NOMO-1 (cell line): ENCODE data around the gene AMER2.
A peak's percentile ranks its signal among the peaks of the same experiment; 100 is the strongest.

ENCODE experiments used
- DNase-seq, 2 experiments: peaks; one replicate each; lab custom pipeline; 2025; ENCODE audit not compliant: unreplicated experiment in 2 of 2; lab: John Stamatoyannopoulos, UW

Gene AMER2

GRCh38 chr13:25153736-25154135 is 18.4 kb downstream of the AMER2 start:
- DNase-seq = no peak

GRCh38 chr13:25151626-25152195 is 20.4 kb downstream of the AMER2 start:
- DNase-seq = no peak

GRCh38 chr13:25149711-25150110 is 22.4 kb downstream of the AMER2 start:
- DNase-seq = no peak

- DNase-seq = no peak
Measured at GRCh38 chr13:25148402-25148771, 23.7 kb downstream of the AMER2 start.

GRCh38 chr13:25147638-25148401 is 24.3 kb downstream of the AMER2 start:
- no peak for DNase-seq

GRCh38 chr13:25143706-25144105 is 28.4 kb downstream of the AMER2 start:
- no peak for DNase-seq

- no peak for DNase-seq
Measured at GRCh38 chr13:25141042-25141441, 31.0 kb downstream of the AMER2 start.

GRCh38 chr13:25137788-25138115 is 34.3 kb downstream of the AMER2 start:
- no peak for DNase-seq

- DNase-seq = no peak
Measured at GRCh38 chr13:25136880-25137787, 35.0 kb downstream of the AMER2 start.

GRCh38 chr13:25135896-25136295 is 36.2 kb downstream of the AMER2 start:
- DNase-seq = no peak

- DNase-seq = no peak
Measured at GRCh38 chr13:25132751-25133390, 39.2 kb downstream of the AMER2 start.

GRCh38 chr13:25131881-25132420 is 40.1 kb downstream of the AMER2 start:
- no peak for DNase-seq

- no peak for DNase-seq
Measured at GRCh38 chr13:25130944-25131343, 41.1 kb downstream of the AMER2 start.

- DNase-seq = peak; percentile 45 to 84
Measured at GRCh38 chr13:25118378-25118905, 53.6 kb downstream of the AMER2 start.

GRCh38 chr13:25117312-25117711 is 54.8 kb downstream of the AMER2 start:
- DNase-seq = no peak

- DNase-seq = no peak
Measured at GRCh38 chr13:25116044-25116443, 56.0 kb downstream of the AMER2 start.

GRCh38 chr13:25114220-25114619 is 57.9 kb downstream of the AMER2 start:
- DNase-seq = peak; percentile 9 to 71

- no peak for DNase-seq
Measured at GRCh38 chr13:25112695-25113255, 59.3 kb downstream of the AMER2 start.
